ENCODE data around the gene AMN. TPM values are rescaled to one million over a fixed set of nuclear protein-coding genes. Genes with fewer than 3 reads are reported as not detected.

AMN gene
- total RNA-seq, 4 donors from 2014 or later, result 0.21 TPM; not detected in 3

DNA sequence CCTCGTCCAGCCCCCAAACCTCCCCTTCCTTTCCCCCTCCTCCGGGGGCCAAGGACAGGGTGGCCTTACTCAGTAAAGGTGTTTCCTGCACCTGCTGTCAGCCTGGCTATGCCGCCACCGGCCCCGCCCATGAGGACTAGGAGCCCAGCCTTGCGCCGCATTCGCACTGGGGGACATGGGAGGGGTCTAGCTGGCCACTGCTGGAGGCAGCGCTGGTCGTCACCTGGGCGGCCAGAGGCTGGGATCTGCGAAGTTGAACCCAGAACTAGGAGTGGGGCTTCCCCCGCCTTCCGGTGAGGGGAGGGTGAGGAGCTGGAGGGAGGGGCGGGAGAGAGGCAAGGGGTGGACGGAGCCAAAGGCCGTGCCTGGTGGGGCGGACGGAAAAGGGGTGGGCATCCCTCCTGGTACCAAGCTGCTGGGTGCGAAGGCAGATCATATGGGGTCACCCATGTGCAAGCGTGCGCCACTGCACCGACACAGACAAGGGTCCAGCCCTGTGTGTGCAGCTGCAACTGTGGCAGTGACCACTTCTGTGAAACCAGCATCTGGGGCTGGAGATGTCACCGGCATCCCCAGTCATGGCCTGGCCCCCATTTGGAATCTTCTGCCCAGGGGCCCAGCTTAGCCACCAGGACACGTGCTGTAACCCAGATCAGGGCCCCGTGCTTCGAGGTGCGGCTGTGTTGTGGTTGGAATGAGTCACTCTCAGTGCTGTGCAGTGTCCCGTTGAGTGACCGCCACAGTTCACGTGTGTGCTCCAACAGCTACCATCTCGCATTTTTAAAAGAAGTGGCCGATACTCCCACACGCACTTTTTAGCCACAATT, 8.5 kb downstream of the AMN start:
- H3K27me3 ChIP-seq, result peaks cover 0 to 43% of the 10 kb centered on the region in 2 donors
- TF ChIP-seq, protein P1, sequence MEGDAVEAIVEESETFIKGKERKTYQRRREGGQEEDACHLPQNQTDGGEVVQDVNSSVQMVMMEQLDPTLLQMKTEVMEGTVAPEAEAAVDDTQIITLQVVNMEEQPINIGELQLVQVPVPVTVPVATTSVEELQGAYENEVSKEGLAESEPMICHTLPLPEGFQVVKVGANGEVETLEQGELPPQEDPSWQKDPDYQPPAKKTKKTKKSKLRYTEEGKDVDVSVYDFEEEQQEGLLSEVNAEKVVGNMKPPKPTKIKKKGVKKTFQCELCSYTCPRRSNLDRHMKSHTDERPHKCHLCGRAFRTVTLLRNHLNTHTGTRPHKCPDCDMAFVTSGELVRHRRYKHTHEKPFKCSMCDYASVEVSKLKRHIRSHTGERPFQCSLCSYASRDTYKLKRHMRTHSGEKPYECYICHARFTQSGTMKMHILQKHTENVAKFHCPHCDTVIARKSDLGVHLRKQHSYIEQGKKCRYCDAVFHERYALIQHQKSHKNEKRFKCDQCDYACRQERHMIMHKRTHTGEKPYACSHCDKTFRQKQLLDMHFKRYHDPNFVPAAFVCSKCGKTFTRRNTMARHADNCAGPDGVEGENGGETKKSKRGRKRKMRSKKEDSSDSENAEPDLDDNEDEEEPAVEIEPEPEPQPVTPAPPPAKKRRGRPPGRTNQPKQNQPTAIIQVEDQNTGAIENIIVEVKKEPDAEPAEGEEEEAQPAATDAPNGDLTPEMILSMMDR (IDR thresholded peaks at IDR 0.05), result no peak
- TF ChIP-seq EP300 (IDR thresholded peaks at IDR 0.05) (no peak), POLR2A (IDR thresholded peaks at IDR 0.05) (no peak)
- no peaks in the 10 kb centered on the region for H3K9me3 ChIP-seq
- WGBS, 2 donors, result 56 to 67% methylated on average over 28 to 30 of the region's 34 CpGs
- H3K36me3 ChIP-seq, result peaks cover 0 to 45% (median 0%) of the 10 kb centered on the region in 3 donors
- DNase-seq (ENCODE audit: low spot score in 2 of 2), result no peak
- no peak overlapping the region for H3K27ac ChIP-seq
- H3K4me3 ChIP-seq, result no peak overlapping the region
- H3K4me1 ChIP-seq, result peaks cover 0 to 36% (median 29%) of the 10 kb centered on the region in 4 donors

DNA sequence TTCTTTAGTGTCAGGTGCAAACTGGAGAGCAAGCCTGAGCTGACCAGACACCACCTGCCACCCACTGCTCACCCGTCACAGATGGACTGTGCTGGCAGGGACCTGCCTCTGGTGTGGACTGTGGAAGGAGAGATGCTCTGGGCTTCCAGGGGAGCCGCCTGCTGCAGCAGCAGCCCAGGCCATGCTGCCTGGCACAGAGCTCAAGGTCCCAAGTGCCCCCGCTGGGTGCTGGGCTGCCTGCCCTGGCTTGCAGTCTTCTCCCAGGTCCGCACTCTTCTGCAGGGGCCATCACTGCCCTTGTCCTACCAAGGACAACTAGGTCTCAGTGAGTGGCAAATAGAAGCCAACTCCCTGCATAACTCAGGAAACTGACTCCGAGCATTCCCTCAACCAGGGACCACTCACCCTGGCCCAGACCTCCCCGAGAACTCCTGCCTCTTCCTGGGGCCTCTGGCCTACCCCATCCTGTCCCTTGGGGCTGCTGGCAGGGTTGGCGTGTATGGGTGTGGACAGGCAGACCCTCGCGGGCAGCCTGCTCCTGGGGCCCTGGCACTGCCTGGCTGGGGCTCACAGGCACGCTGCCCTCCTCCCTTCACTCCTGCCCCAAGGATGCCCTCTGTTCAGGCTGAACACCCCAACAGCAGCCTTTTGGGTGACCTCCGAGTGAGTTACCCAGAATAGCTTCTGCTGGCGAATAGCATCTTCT, 9.3 kb downstream of the AMN start:
- peaks cover 0 to 36% (median 29%) of the 10 kb centered on the region in 4 donors for H3K4me1 ChIP-seq
- H3K9me3 ChIP-seq, result no peaks in the 10 kb centered on the region
- 95 to 98% methylated on average over 11 to 12 of the region's 12 CpGs for WGBS, 2 donors
- peaks cover 0 to 36% of the 10 kb centered on the region in 2 donors for H3K27me3 ChIP-seq
- no peak for DNase-seq (ENCODE audit: low spot score in 2 of 2)
- TF ChIP-seq EP300 (IDR thresholded peaks at IDR 0.05) (no peak), POLR2A (IDR thresholded peaks at IDR 0.05) (no peak)
- TF ChIP-seq, protein P1 (IDR thresholded peaks at IDR 0.05), result no peak
- H3K4me3 ChIP-seq, result no peak overlapping the region
- no peak overlapping the region for H3K27ac ChIP-seq
- H3K36me3 ChIP-seq, result peaks cover 0 to 53% (median 0%) of the 10 kb centered on the region in 3 donors

DNA sequence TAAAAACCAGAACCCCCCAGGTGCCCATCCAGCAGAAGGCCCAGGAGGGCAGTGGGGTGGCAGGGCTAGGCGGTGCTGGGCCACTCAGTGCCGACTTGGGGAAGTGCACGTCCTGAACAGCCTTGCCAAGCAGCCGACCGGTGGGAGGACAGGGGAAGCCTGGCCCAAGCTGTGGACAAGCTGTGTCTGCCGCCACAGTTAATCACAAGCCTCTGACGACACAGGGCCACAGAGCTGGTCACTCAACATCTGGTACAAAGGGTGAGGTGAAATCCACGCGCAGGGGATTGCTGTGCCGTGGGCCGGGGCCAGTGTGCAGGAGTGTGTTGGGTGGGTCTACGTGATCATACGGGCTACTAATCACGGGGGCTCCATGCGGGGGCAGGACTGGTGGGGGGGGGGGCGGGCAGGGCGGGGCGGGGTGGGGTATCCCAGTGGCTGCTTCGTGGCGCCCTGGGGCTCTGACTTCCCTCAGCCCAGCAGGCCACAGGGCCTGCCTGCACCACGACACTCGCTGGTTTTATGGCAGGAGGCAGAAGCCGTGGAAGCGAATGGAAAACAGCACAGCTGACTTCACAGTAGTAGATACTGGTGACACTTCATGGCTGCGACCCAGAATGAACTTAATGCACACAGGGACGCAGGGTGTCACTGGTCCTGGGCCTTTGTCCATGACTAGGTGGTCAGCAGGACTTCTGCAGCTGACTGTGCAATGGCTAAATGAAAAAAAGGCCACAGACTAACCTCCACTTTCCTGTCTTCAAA, 10.2 kb downstream of the AMN start:
- Histone ChIP-seq H3K9me3 (no peaks in the 10 kb centered on the region), H3K27me3 (peaks cover 0 to 32% of the 10 kb centered on the region in 2 donors), H3K4me1 (peaks cover 0 to 34% (median 29%) of the 10 kb centered on the region in 4 donors), H3K27ac (no peak overlapping the region), H3K36me3 (peaks cover 0 to 62% (median 4%) of the 10 kb centered on the region in 3 donors), H3K4me3 (no peak overlapping the region)
- no peak for DNase-seq (ENCODE audit: low spot score in 2 of 2)
- 87 to 88% methylated on average over 19 to 24 of the region's 26 CpGs for WGBS, 2 donors
- TF ChIP-seq EP300 (IDR thresholded peaks at IDR 0.05), result no peak
- TF ChIP-seq, protein P1 (IDR thresholded peaks at IDR 0.05), result no peak
- TF ChIP-seq POLR2A (IDR thresholded peaks at IDR 0.05), result no peak

DNA sequence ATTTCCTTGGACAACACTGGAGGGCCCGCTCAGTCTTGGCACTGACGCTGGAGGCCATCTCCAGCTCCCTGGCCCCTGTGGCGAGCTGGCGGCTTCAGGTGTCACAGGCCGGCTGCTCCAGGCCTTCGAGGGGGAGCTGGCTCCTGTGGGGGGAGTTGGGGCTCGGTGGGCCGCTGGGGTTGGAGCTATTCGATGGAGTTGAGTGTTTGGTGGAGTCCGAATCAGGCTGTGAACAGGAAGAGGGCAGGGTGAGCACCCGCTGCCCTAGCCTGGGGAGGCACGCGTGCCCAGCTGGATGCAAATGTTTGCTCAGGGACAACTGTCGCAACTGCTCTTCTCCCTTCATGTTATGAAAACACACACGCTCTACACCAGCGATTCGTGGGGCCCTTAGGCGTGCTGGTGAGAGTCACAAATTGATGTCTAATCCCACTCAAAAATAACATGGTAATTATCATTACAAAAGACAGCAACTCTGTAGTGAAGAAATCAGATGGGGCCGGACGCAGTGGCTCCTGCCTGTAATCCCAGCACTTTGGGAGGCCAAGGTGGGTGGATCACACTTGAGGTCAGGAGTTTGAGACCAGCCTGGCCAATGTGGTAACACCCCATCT, 11.3 kb downstream of the AMN start:
- no peaks in the 10 kb centered on the region for H3K9me3 ChIP-seq
- no peak for DNase-seq (ENCODE audit: low spot score in 2 of 2)
- no peak overlapping the region for H3K27ac ChIP-seq
- no peak overlapping the region for H3K4me3 ChIP-seq
- 91% methylated on average over 20 of the region's 20 CpGs for WGBS, 2 donors
- H3K36me3 ChIP-seq, result peaks cover 0 to 73% (median 6%) of the 10 kb centered on the region in 3 donors
- TF ChIP-seq, protein P1 (IDR thresholded peaks at IDR 0.05), result no peak
- no peak for TF ChIP-seq POLR2A (IDR thresholded peaks at IDR 0.05)
- TF ChIP-seq EP300 (IDR thresholded peaks at IDR 0.05), result no peak
- peaks cover 0 to 21% of the 10 kb centered on the region in 2 donors for H3K27me3 ChIP-seq
- peaks cover 0 to 23% (median 22%) of the 10 kb centered on the region in 4 donors for H3K4me1 ChIP-seq
